GM19455 (cell line): Measurements from ENCODE around the gene FBXL15.
"Not testable (repeated sequence)": the region's sequence is repeated elsewhere in the genome, so short reads cannot be mapped to it uniquely, and the experiment has no call there.

Experiments
- ATAC-seq: cut with Tn5 transposase; IDR thresholded peaks from one replicate; pipeline ENCODE4 v1.9.1; 2021; ENCODE audit not compliant: unreplicated experiment

Gene FBXL15

DNA sequence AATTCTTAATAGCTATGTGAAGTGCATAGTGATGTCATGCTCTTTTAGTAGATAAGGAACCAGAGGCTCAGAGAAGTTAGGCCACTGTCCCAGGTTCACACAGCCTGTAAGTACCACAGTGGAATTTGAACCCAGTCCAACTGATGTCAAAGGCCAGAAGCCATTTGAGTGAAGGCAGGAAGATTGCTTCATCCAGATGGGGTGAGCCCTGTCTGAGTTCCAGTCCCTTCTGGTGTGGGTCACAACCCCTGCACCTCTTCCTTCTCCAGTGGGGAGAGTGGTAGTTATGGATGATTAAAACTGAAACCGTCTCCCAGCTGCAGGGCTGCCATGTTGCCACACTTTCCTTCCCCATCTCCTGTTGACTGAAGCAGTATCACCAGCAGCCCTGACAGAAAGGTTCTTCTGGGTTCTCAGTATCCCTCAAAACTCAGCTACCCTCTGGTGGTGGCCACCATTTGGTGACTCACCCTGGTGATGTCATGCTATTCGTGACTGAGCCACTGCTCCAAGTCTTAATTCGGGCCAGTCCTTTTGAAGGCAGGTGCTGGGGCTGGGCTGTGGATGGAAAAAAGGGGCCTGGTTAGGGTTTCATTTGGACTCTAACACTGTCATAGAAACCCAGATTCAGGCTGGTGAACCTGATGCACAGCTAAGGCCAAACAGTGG lies 32.2 kb downstream of the FBXL15 start:
- ATAC-seq, result no peak

DNA sequence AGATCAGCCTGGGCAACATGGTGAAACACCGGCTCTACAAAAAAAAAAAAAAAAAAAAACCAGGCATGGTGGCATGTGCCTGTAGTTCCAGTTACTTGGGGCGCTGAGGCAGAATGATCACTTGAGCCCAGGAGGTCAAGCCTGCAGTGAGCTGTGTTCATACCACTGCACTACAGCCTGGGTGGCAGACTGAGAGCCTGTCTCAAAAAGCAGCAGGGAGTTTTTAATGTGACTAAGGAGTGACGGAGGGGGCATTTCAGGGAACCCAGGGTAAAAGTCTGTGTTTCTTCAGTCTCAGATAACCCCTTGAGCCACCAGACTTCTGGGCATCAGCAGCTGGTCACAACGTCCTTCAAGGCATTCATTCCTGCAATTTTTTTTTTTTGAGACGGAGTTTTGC lies 32.9 kb downstream of the FBXL15 start:
- no peak for ATAC-seq

GRCh38 chr10:102454662-102455487 lies 34.2 kb downstream of the FBXL15 start:
- not testable (repeated sequence) for ATAC-seq

GRCh38 chr10:102455893-102456471 lies 35.3 kb downstream of the FBXL15 start:
- ATAC-seq, result no peak

DNA sequence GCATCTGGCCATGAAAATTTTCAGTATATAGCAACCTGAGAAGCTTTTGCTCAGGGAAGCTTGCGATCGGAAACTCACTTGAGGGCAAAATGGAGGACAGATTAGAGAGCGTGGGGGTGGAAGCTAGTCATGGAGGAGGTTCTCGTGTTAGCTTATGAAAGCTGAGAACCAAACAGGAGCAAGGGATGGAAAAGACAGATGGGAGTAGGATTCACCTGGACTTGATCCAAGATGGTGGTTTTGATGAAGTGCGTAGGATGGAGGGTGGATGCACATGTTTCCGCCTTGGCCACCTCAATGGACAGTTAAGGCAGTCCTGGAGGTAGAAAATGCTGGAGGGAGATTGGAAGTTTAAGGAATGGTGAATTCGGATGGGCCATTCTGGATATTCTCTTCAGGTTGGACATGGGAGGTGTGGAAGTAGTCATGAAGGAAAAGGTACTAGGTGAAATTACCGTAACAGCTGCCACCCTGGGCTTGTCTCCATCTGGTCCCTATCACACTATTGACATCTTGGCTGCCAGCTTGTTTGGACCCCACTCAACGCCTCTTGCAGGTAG lies 37.0 kb downstream of the FBXL15 start:
- no peak for ATAC-seq

- ATAC-seq, result no peak
Observed at GRCh38 chr10:102458656-102459055, 38.0 kb downstream of the FBXL15 start.

- ATAC-seq, result peak; percentile 41
Observed at GRCh38 chr10:102460836-102461186, 40.2 kb downstream of the FBXL15 start.

- ATAC-seq, result peak; percentile 87
Observed at GRCh38 chr10:102461187-102462054, 40.8 kb downstream of the FBXL15 start.

DNA sequence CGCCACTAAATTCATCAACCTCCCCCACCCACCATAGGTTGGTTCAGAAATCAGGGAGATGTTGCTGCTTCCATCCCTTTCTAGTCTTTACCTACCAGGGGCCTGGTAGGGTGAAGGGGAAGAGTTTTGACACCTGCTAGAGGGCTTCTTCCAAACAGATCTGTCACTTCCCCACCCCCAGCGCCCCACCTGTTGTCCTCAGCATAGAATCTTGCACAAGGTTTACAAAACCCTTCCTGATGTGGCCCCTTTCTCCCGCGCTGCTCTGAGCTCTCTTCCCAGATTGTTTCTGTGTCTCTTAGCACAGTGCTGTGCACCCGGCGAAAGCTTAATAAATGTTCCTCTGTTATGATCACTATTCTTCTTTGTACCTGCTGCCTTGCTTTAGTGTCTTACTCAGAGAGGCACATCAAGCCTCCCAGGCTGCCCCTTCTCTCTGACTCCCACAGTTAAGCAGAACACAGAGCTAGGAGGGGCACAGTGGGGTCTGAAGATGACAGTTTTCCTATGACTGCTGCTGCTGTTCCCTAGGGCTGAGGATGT lies 41.9 kb downstream of the FBXL15 start:
- ATAC-seq, result no peak

DNA sequence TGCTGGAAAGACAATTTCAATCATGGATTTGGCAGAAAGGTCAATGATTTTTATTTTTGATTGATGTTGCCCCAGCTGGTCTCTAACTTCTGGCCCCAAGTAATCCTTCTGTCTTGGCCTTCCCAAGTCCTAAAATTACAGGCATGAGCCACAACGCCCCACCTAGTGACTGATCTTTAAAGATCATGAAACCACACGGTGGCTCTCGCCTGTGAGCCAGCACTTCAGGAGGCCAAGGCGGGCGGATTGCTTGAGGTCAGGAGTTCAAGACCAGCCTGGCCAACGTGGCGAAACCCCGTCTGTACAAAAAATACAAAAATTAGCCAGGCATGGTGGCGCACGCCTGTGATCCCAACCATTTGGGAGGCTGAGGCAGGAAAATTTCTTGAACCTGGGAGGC lies 43.3 kb downstream of the FBXL15 start:
- ATAC-seq, result no peak

GRCh38 chr10:102465466-102465865 lies 44.8 kb downstream of the FBXL15 start:
- no peak for ATAC-seq

DNA sequence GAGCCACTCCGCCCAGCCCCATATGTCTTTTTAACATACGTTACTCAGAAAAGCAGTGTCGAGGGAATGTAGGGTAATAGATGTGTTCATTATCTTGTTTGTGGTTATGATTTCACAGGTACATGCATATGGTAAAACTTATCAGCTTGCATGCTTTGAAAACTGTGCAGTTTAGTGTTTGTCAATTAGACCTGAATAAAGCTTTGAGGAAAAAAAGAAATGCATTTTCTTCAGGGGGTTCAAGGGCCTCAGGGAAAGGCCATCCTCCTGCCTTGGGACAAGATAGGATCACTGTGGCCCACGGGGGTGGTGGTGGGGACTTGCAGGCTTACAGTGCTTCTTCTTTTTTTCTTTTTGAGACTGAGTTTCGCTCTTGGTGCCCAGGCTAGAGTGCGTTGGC lies 46.7 kb downstream of the FBXL15 start:
- ATAC-seq, result no peak

DNA sequence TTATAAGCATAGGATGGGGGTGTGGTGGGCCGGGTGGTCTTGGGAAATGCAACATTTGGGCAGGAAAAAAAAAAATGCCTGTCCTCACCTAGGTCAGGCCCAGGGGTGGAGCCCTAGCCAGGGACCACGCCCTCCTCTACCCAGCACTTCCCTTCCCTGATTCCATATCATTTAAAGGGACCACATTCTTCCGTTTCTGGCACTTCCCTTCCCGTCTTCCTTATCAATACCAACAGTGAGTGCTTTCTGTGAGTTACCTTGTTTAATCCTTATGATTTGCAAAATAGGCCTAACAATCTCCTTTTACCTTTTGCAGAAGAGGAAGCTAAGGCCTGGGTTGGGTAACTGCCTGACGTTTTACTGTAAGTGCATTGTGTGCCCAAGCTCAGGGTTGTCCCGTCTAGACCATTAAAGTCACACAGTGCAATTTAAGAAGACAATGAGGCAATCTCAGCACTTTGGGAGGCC lies 47.4 kb downstream of the FBXL15 start:
- no peak for ATAC-seq

- no peak for ATAC-seq
Observed at GRCh38 chr10:102468683-102469082, 48.0 kb downstream of the FBXL15 start.

DNA sequence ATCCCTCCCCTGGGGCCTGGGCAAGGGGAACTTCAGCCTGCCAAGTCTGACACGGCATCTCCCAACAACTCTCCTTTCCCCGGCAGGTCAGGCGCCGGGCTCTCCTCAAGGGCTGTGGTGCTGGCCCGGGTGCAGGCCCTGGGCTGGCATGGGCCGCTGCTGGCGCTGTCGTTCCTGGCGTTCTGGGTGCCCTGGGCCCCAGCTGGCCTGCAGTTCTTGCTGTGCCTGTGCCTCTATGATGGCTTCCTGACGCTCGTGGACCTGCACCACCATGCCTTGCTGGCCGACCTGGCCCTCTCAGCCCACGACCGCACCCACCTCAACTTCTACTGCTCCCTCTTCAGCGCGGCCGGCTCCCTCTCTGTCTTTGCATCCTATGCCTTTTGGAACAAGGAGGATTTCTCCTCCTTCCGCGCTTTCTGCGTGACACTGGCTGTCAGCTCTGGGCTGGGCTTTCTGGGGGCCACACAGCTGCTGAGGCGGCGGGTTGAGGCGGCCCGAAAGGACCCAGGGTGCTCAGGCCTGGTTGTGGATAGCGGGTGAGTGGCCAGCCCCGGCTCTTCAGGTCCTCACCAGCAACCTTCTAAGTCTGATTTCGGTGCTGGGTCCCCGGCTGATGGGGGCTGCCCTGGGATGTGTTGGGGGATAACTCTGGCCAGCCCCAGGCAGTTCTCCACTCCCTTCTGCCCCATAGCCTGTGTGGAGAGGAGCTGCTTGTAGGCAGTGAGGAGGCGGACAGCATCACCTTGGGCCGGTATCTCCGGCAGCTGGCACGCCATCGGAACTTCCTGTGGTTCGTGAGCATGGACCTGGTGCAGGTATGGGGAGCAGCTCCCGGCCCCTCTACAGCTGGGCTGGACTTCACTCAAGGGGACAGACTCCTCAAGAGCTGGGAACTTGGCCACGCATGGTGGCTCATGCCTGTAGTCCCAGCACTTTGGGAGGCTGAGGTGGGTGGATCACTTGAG lies 50.2 kb downstream of the FBXL15 start:
- ATAC-seq, result no peak
